Neural cell (in vitro differentiated cells): ENCODE data around the gene ATP8B4.

Experiments
- EP300 ChIP-seq: fragments of 450-650 bp; conservative IDR thresholded peaks from 2 replicates; pipeline ENCODE4 v1.6.1; 2014; ENCODE audit warnings: antibody characterized with exemption, mild to moderate bottlenecking, moderate library complexity; ENCODE audit not compliant: poor library complexity, severe bottlenecking
- MXI1 ChIP-seq: fragments of 450-650 bp; conservative IDR thresholded peaks from 2 replicates; pipeline ENCODE4 v1.6.1; 2014; ENCODE audit warnings: antibody characterized with exemption, mild to moderate bottlenecking; ENCODE audit not compliant: poor library complexity, severe bottlenecking
- RAD21 ChIP-seq: fragments of 450-650 bp; conservative IDR thresholded peaks from 2 replicates; pipeline ENCODE4 v1.6.1; 2014; ENCODE audit warnings: antibody characterized with exemption, mild to moderate bottlenecking, moderate library complexity
- SMC3 ChIP-seq: fragments of 450-650 bp; conservative IDR thresholded peaks from 2 replicates; pipeline ENCODE4 v1.6.1; 2014; ENCODE audit warnings: antibody characterized with exemption, mild to moderate bottlenecking, moderate library complexity; ENCODE audit not compliant: poor library complexity
- TF ChIP-seq, protein P1 (sequence below): fragments of 450-650 bp; IDR thresholded peaks from 2 replicates; pipeline ENCODE4 v1.5.1; 2014; ENCODE audit warnings: antibody characterized with exemption, mild to moderate bottlenecking, moderate library complexity; ENCODE audit not compliant: poor library complexity, severe bottlenecking

DNA sequence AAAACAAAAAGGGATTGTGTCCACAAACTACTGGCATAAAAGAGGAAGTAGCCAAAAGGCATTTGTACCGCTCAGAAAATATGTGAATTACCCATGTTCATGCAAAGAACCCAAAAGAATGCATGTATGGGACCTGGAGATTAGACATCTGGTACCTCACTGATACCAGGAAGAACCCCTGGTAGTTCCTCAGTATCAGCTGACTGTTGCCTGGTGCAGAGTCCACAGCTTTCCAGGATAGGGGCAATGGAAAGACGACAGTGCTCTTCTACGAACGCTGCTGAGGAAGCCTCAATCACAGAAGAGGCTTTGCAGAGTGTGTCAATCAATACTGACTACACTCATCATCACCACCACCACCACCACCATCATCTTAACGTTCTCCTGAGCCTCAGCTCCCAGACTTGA lies 63.3 kb downstream of the ATP8B4 start:
- TF ChIP-seq SMC3 = no peak
- TF ChIP-seq, protein P1, sequence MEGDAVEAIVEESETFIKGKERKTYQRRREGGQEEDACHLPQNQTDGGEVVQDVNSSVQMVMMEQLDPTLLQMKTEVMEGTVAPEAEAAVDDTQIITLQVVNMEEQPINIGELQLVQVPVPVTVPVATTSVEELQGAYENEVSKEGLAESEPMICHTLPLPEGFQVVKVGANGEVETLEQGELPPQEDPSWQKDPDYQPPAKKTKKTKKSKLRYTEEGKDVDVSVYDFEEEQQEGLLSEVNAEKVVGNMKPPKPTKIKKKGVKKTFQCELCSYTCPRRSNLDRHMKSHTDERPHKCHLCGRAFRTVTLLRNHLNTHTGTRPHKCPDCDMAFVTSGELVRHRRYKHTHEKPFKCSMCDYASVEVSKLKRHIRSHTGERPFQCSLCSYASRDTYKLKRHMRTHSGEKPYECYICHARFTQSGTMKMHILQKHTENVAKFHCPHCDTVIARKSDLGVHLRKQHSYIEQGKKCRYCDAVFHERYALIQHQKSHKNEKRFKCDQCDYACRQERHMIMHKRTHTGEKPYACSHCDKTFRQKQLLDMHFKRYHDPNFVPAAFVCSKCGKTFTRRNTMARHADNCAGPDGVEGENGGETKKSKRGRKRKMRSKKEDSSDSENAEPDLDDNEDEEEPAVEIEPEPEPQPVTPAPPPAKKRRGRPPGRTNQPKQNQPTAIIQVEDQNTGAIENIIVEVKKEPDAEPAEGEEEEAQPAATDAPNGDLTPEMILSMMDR = no peak
- no peak for TF ChIP-seq RAD21
- TF ChIP-seq EP300 = no peak
- TF ChIP-seq MXI1 = no peak
